H9 (cell line): ENCODE results near the gene ATG4D. TPM values are rescaled to one million over a fixed set of nuclear protein-coding genes. Genes with fewer than 3 reads are reported as not detected.
A peak's percentile ranks its signal among the peaks of the same experiment; 100 is the strongest.

Experiments
- DNase-seq: peaks from one replicate; pipeline ENCODE4 v3.0.0-alpha.2; 2017
- H2AFZ ChIP-seq: one replicate; pipeline ENCODE4 v1.6.1; 2013; ENCODE audit warnings: mild to moderate bottlenecking, low read length, control low read depth, moderate library complexity
- H2AK5ac ChIP-seq: 2 replicates; pipeline ENCODE4 v1.6.1; 2013; ENCODE audit warnings: low read length, control low read depth, mixed read lengths; ENCODE audit not compliant: insufficient read length
- H2BK120ac ChIP-seq: one replicate; pipeline ENCODE4 v1.6.1; 2013; ENCODE audit warnings: low read depth, mild to moderate bottlenecking, low read length, control low read depth, inconsistent platforms; ENCODE audit not compliant: poor library complexity, severe bottlenecking
- H2BK12ac ChIP-seq: 2 replicates; pipeline ENCODE4 v1.6.1; 2013; ENCODE audit warnings: low read length, control low read depth, mixed read lengths, low read depth; ENCODE audit not compliant: insufficient read length
- H2BK15ac ChIP-seq: 2 replicates; pipeline ENCODE4 v1.6.1; 2013; ENCODE audit warnings: low read depth, low read length, control low read depth
- H2BK20ac ChIP-seq: one replicate; pipeline ENCODE4 v1.6.1; 2013; ENCODE audit warnings: low read depth, mild to moderate bottlenecking, low read length, control low read depth, inconsistent platforms; ENCODE audit not compliant: poor library complexity, severe bottlenecking
- H2BK5ac ChIP-seq: 2 replicates; pipeline ENCODE4 v1.6.1; 2013; ENCODE audit warnings: low read length, control low read depth, mixed read lengths; ENCODE audit not compliant: insufficient read length
- H3K14ac ChIP-seq: 2 replicates; pipeline ENCODE4 v1.6.1; 2013; ENCODE audit warnings: low read length, control low read depth; ENCODE audit not compliant: insufficient read depth
- H3K18ac ChIP-seq: 2 replicates; pipeline ENCODE4 v1.6.1; 2013; ENCODE audit warnings: low read depth, mild to moderate bottlenecking, mixed read lengths, low read length, control low read depth; ENCODE audit not compliant: insufficient read length
- H3K23ac ChIP-seq: 2 replicates; pipeline ENCODE4 v1.6.1; 2013; ENCODE audit warnings: low read length, control low read depth, mixed read lengths, low read depth; ENCODE audit not compliant: insufficient read length
- H3K23me2 ChIP-seq: 2 replicates; pipeline ENCODE4 v1.6.1; 2013; ENCODE audit warnings: low read depth, mild to moderate bottlenecking, mixed read lengths, low read length, control low read depth; ENCODE audit not compliant: insufficient read length, poor library complexity, severe bottlenecking
- H3K27ac ChIP-seq: 2 replicates; pipeline ENCODE4 v1.5.1; 2013; ENCODE audit warnings: low read length, control low read depth, mixed read lengths, low read depth; ENCODE audit not compliant: insufficient read length
- H3K27me3 ChIP-seq: 2 replicates; pipeline ENCODE4 v1.6.1; 2013; ENCODE audit warnings: low read length, control low read depth, inconsistent platforms; ENCODE audit not compliant: insufficient read depth
- H3K4ac ChIP-seq: 2 replicates; pipeline ENCODE4 v1.6.1; 2013; ENCODE audit warnings: low read depth, mild to moderate bottlenecking, control low read depth, inconsistent platforms, low read length, moderate library complexity
- H3K4me1 ChIP-seq: 2 replicates; pipeline ENCODE4 v1.6.1; 2013; ENCODE audit warnings: low read length, control low read depth, inconsistent platforms; ENCODE audit not compliant: insufficient read depth
- H3K4me2 ChIP-seq: 2 replicates; pipeline ENCODE4 v1.6.1; 2013; ENCODE audit warnings: low read length, control low read depth, mixed read lengths; ENCODE audit not compliant: insufficient read length, insufficient read depth
- H3K56ac ChIP-seq: 2 replicates; pipeline ENCODE4 v1.6.1; 2013; ENCODE audit warnings: low read depth, mild to moderate bottlenecking, mixed read lengths, low read length, control low read depth; ENCODE audit not compliant: insufficient read length
- H3K79me1 ChIP-seq: 2 replicates; pipeline ENCODE4 v1.6.1; 2013; ENCODE audit warnings: low read depth, mild to moderate bottlenecking, moderate library complexity, low read length, control low read depth, inconsistent platforms; ENCODE audit not compliant: insufficient read depth, poor library complexity, severe bottlenecking
- H3K79me2 ChIP-seq: 2 replicates; pipeline ENCODE4 v1.6.1; 2013; ENCODE audit warnings: low read length, control low read depth, inconsistent platforms; ENCODE audit not compliant: insufficient read depth
- H3K9ac ChIP-seq: 2 replicates; pipeline ENCODE4 v1.6.1; 2013; ENCODE audit warnings: low read length, control low read depth, mixed read lengths; ENCODE audit not compliant: insufficient read length; ENCODE audit errors: extremely low read depth
- H3K9me3 ChIP-seq: one replicate; pipeline ENCODE4 v1.6.1; 2013; ENCODE audit warnings: low read depth, low read length, inconsistent platforms; ENCODE audit not compliant: control insufficient read depth
- H3T11ph ChIP-seq: one replicate; pipeline ENCODE4 v1.6.1; 2013; ENCODE audit warnings: mild to moderate bottlenecking, low read length, control low read depth, inconsistent platforms
- H4K20me1 ChIP-seq: one replicate; pipeline ENCODE4 v1.6.1; 2013; ENCODE audit not compliant: control insufficient read depth, insufficient read length, insufficient read depth
- H4K5ac ChIP-seq: 2 replicates; pipeline ENCODE4 v1.6.1; 2013; ENCODE audit warnings: low read depth, mild to moderate bottlenecking, mixed read lengths, low read length, control low read depth; ENCODE audit not compliant: insufficient read length
- H4K8ac ChIP-seq: replicated peaks from 2 replicates; pipeline ENCODE4 v1.6.1; 2013; ENCODE audit warnings: low read length, control low read depth, mixed read lengths, low read depth; ENCODE audit not compliant: insufficient read length
- H4K91ac ChIP-seq: 2 replicates; pipeline ENCODE4 v1.6.1; 2013; ENCODE audit warnings: low read depth, mild to moderate bottlenecking, moderate library complexity, mixed read lengths, low read length, control low read depth; ENCODE audit not compliant: insufficient read length
- H3K27ac Mint-ChIP-seq, 3 experiments: 2 replicates in 2 of 3; 3 replicates in 1 of 3; pipeline ENCODE4 v1.8.0; 2020 to 2021; ENCODE audit warnings: mixed read lengths in 3 of 3, mild to moderate bottlenecking in 1 of 3, moderate library complexity in 1 of 3
- H3K27me3 Mint-ChIP-seq: 2 replicates; pipeline ENCODE4 v1.8.0; 2021; ENCODE audit warnings: low read depth, mild to moderate bottlenecking, moderate library complexity, mixed read lengths
- H3K36me3 Mint-ChIP-seq, 3 experiments: 2 replicates in 2 of 3; 3 replicates in 1 of 3; pipeline ENCODE4 v1.8.0; 2020 to 2021; ENCODE audit warnings: low read depth in 3 of 3, mixed read lengths in 3 of 3; ENCODE audit not compliant: insufficient read depth in 1 of 3
- H3K4me1 Mint-ChIP-seq, 2 experiments: 2 replicates each; pipeline ENCODE4 v1.8.0; 2020; ENCODE audit warnings: mixed read lengths in 2 of 2
- H3K4me3 Mint-ChIP-seq, 2 experiments: 2 replicates in 1 of 2; 3 replicates in 1 of 2; pipeline ENCODE4 v1.8.0; 2020 to 2021; ENCODE audit warnings: mild to moderate bottlenecking in 2 of 2, mixed read lengths in 2 of 2, moderate library complexity in 1 of 2
- H3K9me3 Mint-ChIP-seq, 2 experiments: 2 replicates in 1 of 2; 3 replicates in 1 of 2; pipeline ENCODE4 v1.8.0; 2020; ENCODE audit warnings: mild to moderate bottlenecking in 2 of 2, mixed read lengths in 2 of 2, moderate library complexity in 1 of 2
- CTCF ChIP-seq: fragments of 200-600 bp; sonication (generic); conservative IDR thresholded peaks from 3 replicates; pipeline ENCODE4 v1.8.0; 2021; ENCODE audit warnings: antibody characterized with exemption, mild to moderate bottlenecking
- WGBS: extraction: QIAGEN DNeasy Blood & Tissue Kit; methylation state at CpG from one replicate; pipeline ENCODE4 v1.1.7; 2013; ENCODE audit warnings: missing lambda C conversion rate, low lambda C conversion rate, mixed read lengths; ENCODE audit not compliant: insufficient read length; ENCODE audit errors: extremely low coverage; 5-methylcytosine and 5-hydroxymethylcytosine counted together
- total RNA-seq: library from RNA; stranded (reverse); gene quantifications from 2 replicates; pipeline ENCODE4 v1.2.1, GENCODE V29; 2021

ATG4D gene
- total RNA-seq, 1 experiment from 2014 or later: 55.8 TPM

- Histone ChIP-seq H4K5ac (peak overlapping the region; percentile 27), H3K4me2 (no peak overlapping the region), H4K91ac (no peak overlapping the region), H3K23ac (no peak overlapping the region), H4K8ac (no peak overlapping the region), H4K20me1 (no peaks in the 10 kb centered on the region), H2BK5ac (no peak overlapping the region), H2BK15ac (no peak overlapping the region), H3T11ph (no peak overlapping the region), H2BK20ac (no peak overlapping the region), H3K27me3 (no peaks in the 10 kb centered on the region), H3K14ac (no peak overlapping the region; the same call in 1 of the 2 replicates), H3K56ac (peak overlapping the region; percentile 28), H2BK120ac (no peak overlapping the region), H3K4ac (no peak overlapping the region), H3K9me3 (no peaks in the 10 kb centered on the region), H2AFZ (no peak overlapping the region), H2AK5ac (no peak overlapping the region), H3K4me1 (no peaks in the 10 kb centered on the region), H3K23me2 (no peaks in the 10 kb centered on the region), H3K79me1 (no peaks in the 10 kb centered on the region), H2BK12ac (no peak overlapping the region), H3K9ac (no peak overlapping the region), H3K79me2 (no peaks in the 10 kb centered on the region), H3K18ac (no peak overlapping the region), H3K27ac (no peak overlapping the region)
- H3K9me3 Mint-ChIP-seq: no peaks in the 10 kb centered on the region
- WGBS: no CpG with 5 or more reads among the region's 12 CpGs
- peak; percentile 85 for DNase-seq
- H3K27me3 Mint-ChIP-seq: no peaks in the 10 kb centered on the region
- no peaks in the 10 kb centered on the region for H3K4me1 Mint-ChIP-seq
- no peak overlapping the region for H3K4me3 Mint-ChIP-seq
- no peak for TF ChIP-seq CTCF
- no peak overlapping the region; a peak in 3 of 7 replicates for H3K27ac Mint-ChIP-seq
- H3K36me3 Mint-ChIP-seq: peaks cover 34 to 88% (median 73%) of the 10 kb centered on the region in 3 experiments; a peak in 6 of 7 replicates
These were observed 8.9 kb downstream of the ATG4D start for GRCh38 chr19:10552510-10553053.
